HG03565 (cell line): ENCODE measurements around the gene ALKBH3.

Experiments used
- ATAC-seq: cut with Tn5 transposase; IDR thresholded peaks from one replicate; pipeline ENCODE4 v1.9.1; 2021; ENCODE audit warnings: mild to moderate bottlenecking, moderate library complexity; ENCODE audit not compliant: unreplicated experiment

The ALKBH3 gene

GRCh38 chr11:43936076-43936475 lies 55.4 kb downstream of the ALKBH3 start:
- ATAC-seq = no peak

- no peak for ATAC-seq
Measured at GRCh38 chr11:43937434-43938411, 57.1 kb downstream of the ALKBH3 start.

GRCh38 chr11:43941257-43941994 lies 60.8 kb downstream of the ALKBH3 start:
- no peak for ATAC-seq

GRCh38 chr11:43942662-43943371 lies 62.2 kb downstream of the ALKBH3 start:
- ATAC-seq = no peak

GRCh38 chr11:43943372-43943930 lies 62.8 kb downstream of the ALKBH3 start:
- ATAC-seq = no peak

- ATAC-seq = no peak
Measured at GRCh38 chr11:43943931-43944751, 63.5 kb downstream of the ALKBH3 start.

GRCh38 chr11:43944761-43945311 lies 64.2 kb downstream of the ALKBH3 start:
- ATAC-seq = no peak

GRCh38 chr11:43947003-43947500 lies 66.4 kb downstream of the ALKBH3 start:
- ATAC-seq = no peak

- ATAC-seq = no peak
Measured at GRCh38 chr11:43947815-43948214, 67.2 kb downstream of the ALKBH3 start.

GRCh38 chr11:43948341-43949225 lies 68.0 kb downstream of the ALKBH3 start:
- ATAC-seq = no peak

GRCh38 chr11:43950311-43950855 lies 69.8 kb downstream of the ALKBH3 start:
- no peak for ATAC-seq

- ATAC-seq = no peak
Measured at GRCh38 chr11:43951231-43951630, 70.6 kb downstream of the ALKBH3 start.

GRCh38 chr11:43952020-43952400 lies 71.4 kb downstream of the ALKBH3 start:
- no peak for ATAC-seq

- no peak for ATAC-seq
Measured at GRCh38 chr11:43952401-43953342, 72.0 kb downstream of the ALKBH3 start.

- ATAC-seq = no peak
Measured at GRCh38 chr11:43953521-43953920, 72.9 kb downstream of the ALKBH3 start.

GRCh38 chr11:43954241-43954640 lies 73.6 kb downstream of the ALKBH3 start:
- ATAC-seq = no peak
